Astrocyte (in vitro differentiated cells and primary cell): Measurements from ENCODE around the gene AMOTL1. TPM values are rescaled to one million over a fixed set of nuclear protein-coding genes. Genes with fewer than 3 reads are reported as not detected.

Source experiments
- DNase-seq: peaks from one replicate; pipeline ENCODE4 v3.0.0-alpha.2; 2010; ENCODE audit warnings: low read depth
- FAIRE-seq: peaks from 2 replicates; lab custom pipeline; 2011; peaks lifted over from hg19 to GRCh38; lab: Jason Lieb, UNC
- H2AFZ ChIP-seq: 2 replicates; pipeline ENCODE4 v1.6.0; 2012; ENCODE audit warnings: low read depth, low read length, inconsistent platforms
- H3K27ac ChIP-seq: 2 replicates; pipeline ENCODE4 v1.5.1; 2011; ENCODE audit warnings: low read depth, low read length, inconsistent platforms
- H3K27me3 ChIP-seq: 2 replicates; pipeline ENCODE4 v1.6.0; 2011; ENCODE audit warnings: low read length, inconsistent platforms; ENCODE audit not compliant: insufficient read depth
- H3K36me3 ChIP-seq: 2 replicates; pipeline ENCODE4 v1.5.1; 2011; ENCODE audit warnings: low read length, inconsistent platforms; ENCODE audit not compliant: insufficient read depth
- H3K4me1 ChIP-seq: 2 replicates; pipeline ENCODE4 v1.5.1; 2011; ENCODE audit warnings: low read length, inconsistent platforms; ENCODE audit not compliant: insufficient read depth
- H3K4me2 ChIP-seq: 2 replicates; pipeline ENCODE4 v1.6.0; 2012; ENCODE audit warnings: low read length, inconsistent platforms
- H3K4me3 ChIP-seq: 2 replicates; pipeline ENCODE4 v1.5.1; 2011; ENCODE audit warnings: low read depth, mild to moderate bottlenecking, low read length, inconsistent platforms; ENCODE audit not compliant: insufficient read depth
- H3K79me2 ChIP-seq: 2 replicates; pipeline ENCODE4 v1.6.0; 2012; ENCODE audit warnings: mild to moderate bottlenecking, low read length, inconsistent platforms; ENCODE audit not compliant: insufficient read depth
- H3K9ac ChIP-seq: 2 replicates; pipeline ENCODE4 v1.6.0; 2012; ENCODE audit warnings: mild to moderate bottlenecking, low read length, inconsistent platforms
- H3K9me3 ChIP-seq: 2 replicates; pipeline ENCODE4 v1.5.1; 2012; ENCODE audit warnings: low read depth, mild to moderate bottlenecking, low read length, inconsistent platforms; ENCODE audit not compliant: insufficient read depth
- H4K20me1 ChIP-seq: 2 replicates; pipeline ENCODE4 v1.6.0; 2012; ENCODE audit warnings: low read length, inconsistent platforms; ENCODE audit not compliant: insufficient read depth
- H3K27ac Mint-ChIP-seq: one replicate; pipeline ENCODE4 v1.8.0; 2021; ENCODE audit warnings: mild to moderate bottlenecking, mixed read lengths; ENCODE audit not compliant: unreplicated experiment
- H3K27me3 Mint-ChIP-seq: one replicate; pipeline ENCODE4 v1.8.0; 2021; ENCODE audit warnings: low read depth, mixed read lengths; ENCODE audit not compliant: unreplicated experiment
- H3K36me3 Mint-ChIP-seq: one replicate; pipeline ENCODE4 v1.8.0; 2021; ENCODE audit warnings: low read depth, mixed read lengths; ENCODE audit not compliant: unreplicated experiment
- H3K4me1 Mint-ChIP-seq: one replicate; pipeline ENCODE4 v1.8.0; 2021; ENCODE audit warnings: low read depth, mixed read lengths; ENCODE audit not compliant: unreplicated experiment
- H3K4me3 Mint-ChIP-seq: one replicate; pipeline ENCODE4 v1.8.0; 2021; ENCODE audit warnings: mild to moderate bottlenecking, moderate library complexity, mixed read lengths; ENCODE audit not compliant: unreplicated experiment
- H3K9me3 Mint-ChIP-seq: one replicate; pipeline ENCODE4 v1.8.0; 2021; ENCODE audit warnings: mild to moderate bottlenecking, mixed read lengths; ENCODE audit not compliant: unreplicated experiment
- CTCF ChIP-seq: IDR thresholded peaks from 2 replicates; pipeline ENCODE4 v1.5.1; 2011; ENCODE audit warnings: low read depth, mild to moderate bottlenecking, inconsistent platforms, low read length, moderate library complexity; ENCODE audit not compliant: insufficient read depth
- EZH2 ChIP-seq: IDR thresholded peaks from 2 replicates; pipeline ENCODE4 v1.6.1; 2012; ENCODE audit warnings: mild to moderate bottlenecking, low read length, inconsistent platforms; ENCODE audit not compliant: insufficient read depth
- total RNA-seq: library from RNA; stranded (reverse); gene quantifications from 2 replicates; pipeline ENCODE4 v1.2.1, GENCODE V29; 2021

Gene AMOTL1
- total RNA-seq, 1 donor from 2014 or later, result 47.8 TPM

GRCh38 chr11:94784884-94785283 is 16.7 kb downstream of the AMOTL1 start:
- H3K9me3 Mint-ChIP-seq, result no peaks in the 10 kb centered on the region
- peaks cover 23% of the 10 kb centered on the region for H3K4me1 ChIP-seq
- H3K36me3 ChIP-seq, result no peaks in the 10 kb centered on the region
- DNase-seq (no peak), FAIRE-seq (no peak)
- H4K20me1 ChIP-seq, result peaks cover 39% of the 10 kb centered on the region
- no peak overlapping the region for H3K27ac ChIP-seq
- no peak overlapping the region for H3K9ac ChIP-seq
- H3K36me3 Mint-ChIP-seq, result no peaks in the 10 kb centered on the region
- H3K4me3 ChIP-seq, result no peak overlapping the region
- H3K27me3 ChIP-seq, result no peaks in the 10 kb centered on the region
- H3K4me2 ChIP-seq, result no peak overlapping the region
- H3K27me3 Mint-ChIP-seq, result no peaks in the 10 kb centered on the region
- H3K79me2 ChIP-seq, result peaks cover 90% of the 10 kb centered on the region
- peaks cover 52% of the 10 kb centered on the region for H3K4me1 Mint-ChIP-seq
- TF ChIP-seq CTCF (no peak), EZH2 (no peak)
- no peak overlapping the region for H3K27ac Mint-ChIP-seq
- H3K9me3 ChIP-seq, result no peaks in the 10 kb centered on the region
- H3K4me3 Mint-ChIP-seq, result no peak overlapping the region
- no peak overlapping the region for H2AFZ ChIP-seq

- H3K4me1 Mint-ChIP-seq, result peaks cover 55% of the 10 kb centered on the region
- peaks cover 29% of the 10 kb centered on the region for H3K4me1 ChIP-seq
- no peaks in the 10 kb centered on the region for H3K27me3 ChIP-seq
- no peaks in the 10 kb centered on the region for H3K9me3 ChIP-seq
- no peak overlapping the region for H3K27ac ChIP-seq
- no peaks in the 10 kb centered on the region for H3K9me3 Mint-ChIP-seq
- peak overlapping the region; percentile 17 for H3K4me2 ChIP-seq
- no peaks in the 10 kb centered on the region for H3K36me3 ChIP-seq
- peak overlapping the region; percentile 8 for H3K27ac Mint-ChIP-seq
- no peak overlapping the region for H2AFZ ChIP-seq
- H3K27me3 Mint-ChIP-seq, result no peaks in the 10 kb centered on the region
- DNase-seq, result no peak
- peaks cover 90% of the 10 kb centered on the region for H3K79me2 ChIP-seq
- no peak overlapping the region for H3K4me3 ChIP-seq
- no peak for FAIRE-seq
- H3K9ac ChIP-seq, result peak overlapping the region; percentile 20
- H3K4me3 Mint-ChIP-seq, result no peak overlapping the region
- TF ChIP-seq EZH2 (no peak), CTCF (no peak)
- no peaks in the 10 kb centered on the region for H3K36me3 Mint-ChIP-seq
- H4K20me1 ChIP-seq, result peaks cover 41% of the 10 kb centered on the region
Observed at GRCh38 chr11:94785509-94785908, 17.4 kb downstream of the AMOTL1 start.

- Histone ChIP-seq H3K4me2 (no peak overlapping the region), H3K27ac (peak overlapping the region; percentile 2), H3K9me3 (no peaks in the 10 kb centered on the region), H3K36me3 (no peaks in the 10 kb centered on the region), H4K20me1 (peaks cover 51% of the 10 kb centered on the region), H3K27me3 (no peaks in the 10 kb centered on the region), H3K79me2 (peaks cover 87% of the 10 kb centered on the region), H3K4me3 (no peak overlapping the region), H3K4me1 (peaks cover 39% of the 10 kb centered on the region), H2AFZ (no peak overlapping the region), H3K9ac (no peak overlapping the region)
- Mint-ChIP-seq H3K27me3 (no peaks in the 10 kb centered on the region), H3K36me3 (no peaks in the 10 kb centered on the region), H3K4me1 (peaks cover 60% of the 10 kb centered on the region), H3K4me3 (no peak overlapping the region), H3K9me3 (no peaks in the 10 kb centered on the region), H3K27ac (no peak overlapping the region)
- peak; percentile 78 for TF ChIP-seq CTCF
- TF ChIP-seq EZH2, result no peak
- FAIRE-seq, result no peak
- DNase-seq, result no peak
Observed at GRCh38 chr11:94786264-94787126, 18.3 kb downstream of the AMOTL1 start.
